Measurements from ENCODE around the gene MAML3. TPM values are rescaled to one million over a fixed set of nuclear protein-coding genes. Genes with fewer than 3 reads are reported as not detected.

MAML3 gene
- total RNA-seq, 1 experiment from 2014 or later, result not detected

GRCh38 chr4:140089216-140089615, 64.8 kb downstream of the MAML3 start:
- in situ Hi-C loops (cut with HindIII; ENCODE audit: low sequenced_read_pairs), result no loop called here
- DNase-seq (ENCODE audit: low spot score), result no peak

- no peak for DNase-seq (ENCODE audit: low spot score)
- in situ Hi-C loops (cut with HindIII; ENCODE audit: low sequenced_read_pairs), result no loop called here
Observed at GRCh38 chr4:140088323-140088967, 65.5 kb downstream of the MAML3 start.

GRCh38 chr4:140085881-140086280, 68.1 kb downstream of the MAML3 start:
- in situ Hi-C loops (cut with HindIII; ENCODE audit: low sequenced_read_pairs), result no loop called here
- DNase-seq (ENCODE audit: low spot score), result no peak

DNA sequence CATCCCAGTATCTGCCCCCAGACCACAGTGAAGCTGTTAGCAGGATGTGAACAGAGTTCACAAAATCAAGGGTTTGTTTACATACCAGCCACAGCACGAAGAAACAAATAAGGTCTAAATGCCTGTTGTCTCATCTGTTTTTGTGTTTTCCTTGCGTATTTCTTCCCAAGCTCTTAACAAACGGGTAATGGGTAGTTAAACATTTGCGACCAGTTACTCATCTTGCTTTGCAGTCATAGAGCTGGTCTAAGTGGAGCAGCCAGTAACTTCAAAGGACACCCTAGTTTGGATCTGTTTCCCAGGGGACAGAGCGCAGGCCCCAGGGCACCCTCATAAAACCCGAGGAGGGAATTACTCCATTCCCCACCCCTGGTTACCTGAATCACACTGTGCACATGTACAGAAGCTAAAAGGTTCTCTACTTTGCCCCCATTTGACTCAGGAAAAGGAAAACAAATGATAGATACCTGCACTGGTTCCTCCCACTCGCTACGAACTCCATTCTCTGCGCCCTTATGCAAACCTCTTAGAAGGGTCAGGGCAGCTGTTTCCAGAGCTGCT, 68.8 kb downstream of the MAML3 start:
- DNase-seq (ENCODE audit: low spot score), result no peak

DNA sequence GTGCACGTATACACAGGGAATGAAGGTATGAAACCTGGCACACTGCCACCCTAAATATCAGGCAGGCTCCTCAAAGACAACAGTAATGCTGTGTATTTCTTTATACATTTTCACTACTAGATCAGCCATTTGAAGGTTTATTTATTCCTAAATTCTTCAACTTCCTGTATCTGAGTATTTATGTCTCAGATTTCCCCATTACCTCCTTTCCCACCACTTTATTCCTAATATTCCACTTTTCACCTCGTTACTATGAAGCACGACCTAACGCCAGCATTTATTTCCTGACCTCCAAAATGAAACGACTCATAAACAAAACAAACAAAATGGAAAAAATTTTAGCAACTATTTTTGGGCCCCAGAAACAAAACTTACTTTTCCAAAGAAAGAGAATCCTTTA, 69.6 kb downstream of the MAML3 start:
- no peak for DNase-seq (ENCODE audit: low spot score)
- in situ Hi-C loops (cut with HindIII; ENCODE audit: low sequenced_read_pairs), result no loop called here

More for the DNA sequence above, 68.8 kb downstream of the MAML3 start:
- in situ Hi-C loops (cut with HindIII; ENCODE audit: low sequenced_read_pairs), result no loop called here

DNA sequence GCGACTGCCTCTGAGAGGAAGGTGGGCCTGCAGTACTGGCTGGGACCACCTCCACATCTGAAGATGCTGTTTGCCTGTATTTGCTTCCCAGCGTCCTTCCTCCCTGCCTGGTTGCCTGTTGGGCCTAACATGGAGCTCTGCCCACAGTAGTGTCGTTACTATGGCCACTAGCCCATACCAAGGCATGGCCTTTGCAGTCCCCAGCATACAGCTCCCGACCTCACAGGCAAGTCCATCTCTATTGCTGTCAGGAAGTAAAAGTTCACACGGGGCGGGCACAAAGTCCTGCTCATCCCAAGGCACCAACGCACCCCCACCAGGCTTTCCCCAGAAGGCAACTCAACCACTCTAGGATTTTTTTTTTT, 71.6 kb downstream of the MAML3 start:
- no peak for DNase-seq (ENCODE audit: low spot score)
- in situ Hi-C loops (cut with HindIII; ENCODE audit: low sequenced_read_pairs), result no loop called here

DNA sequence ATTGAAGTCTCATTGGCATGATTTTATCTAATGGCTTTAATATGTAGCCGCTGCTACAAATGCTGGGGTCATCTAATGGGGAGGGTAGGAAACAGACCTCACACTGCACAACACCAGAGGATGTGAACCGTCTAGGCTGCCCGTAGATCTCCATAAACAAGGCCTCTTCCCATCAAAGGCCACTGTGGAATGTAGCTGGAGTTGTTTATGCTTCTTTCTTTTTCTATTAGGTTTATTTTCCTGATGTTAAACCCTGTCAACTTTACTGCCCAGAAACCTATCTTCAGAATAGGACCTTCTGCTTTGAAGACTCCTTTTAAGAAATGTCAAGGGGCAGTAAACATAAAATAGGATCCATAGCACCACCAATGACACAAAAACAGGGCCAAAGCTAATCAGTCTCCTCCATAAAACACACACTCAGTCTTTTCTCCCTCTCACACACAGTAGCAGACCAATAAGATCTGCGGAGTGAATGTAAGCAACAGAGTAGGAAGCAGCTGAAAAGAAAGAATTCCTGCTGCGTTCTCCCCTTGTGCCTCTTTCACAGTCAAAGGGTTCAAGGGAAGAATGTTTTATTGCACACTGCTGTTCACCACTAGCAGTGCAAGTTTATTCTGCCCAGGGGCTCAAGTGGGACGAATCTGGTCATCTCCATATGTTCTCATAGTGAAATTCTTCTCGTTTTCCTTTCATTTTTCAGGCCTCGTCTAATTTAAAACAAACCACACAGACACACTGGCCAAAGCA, 72.2 kb downstream of the MAML3 start:
- in situ Hi-C loops (cut with HindIII; ENCODE audit: low sequenced_read_pairs), result no loop called here
- no peak for DNase-seq (ENCODE audit: low spot score)

GRCh38 chr4:140080883-140081282, 73.1 kb downstream of the MAML3 start:
- DNase-seq (ENCODE audit: low spot score), result no peak
- in situ Hi-C loops (cut with HindIII; ENCODE audit: low sequenced_read_pairs), result no loop called here

DNA sequence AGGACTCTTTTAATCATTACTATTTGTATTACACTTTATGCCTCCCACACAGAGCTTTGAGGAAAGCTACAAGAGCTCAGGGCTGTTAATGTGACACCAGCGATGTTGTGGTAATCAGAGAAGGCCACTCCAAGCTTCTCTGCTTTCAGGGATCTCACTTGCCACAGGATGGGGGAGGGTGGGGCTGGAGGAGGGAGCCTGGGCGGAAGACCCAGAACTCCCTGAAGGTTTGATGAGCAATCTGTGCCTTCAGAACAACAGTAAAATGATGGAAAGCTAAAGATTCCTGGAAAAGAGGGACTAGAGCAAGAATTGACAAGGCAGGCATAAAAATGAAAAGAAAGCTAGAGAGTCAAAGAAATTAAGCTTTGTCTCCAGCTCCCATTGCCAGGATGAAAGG, 75.6 kb downstream of the MAML3 start:
- in situ Hi-C loops (cut with HindIII; ENCODE audit: low sequenced_read_pairs), result no loop called here
- DNase-seq (ENCODE audit: low spot score), result no peak

DNA sequence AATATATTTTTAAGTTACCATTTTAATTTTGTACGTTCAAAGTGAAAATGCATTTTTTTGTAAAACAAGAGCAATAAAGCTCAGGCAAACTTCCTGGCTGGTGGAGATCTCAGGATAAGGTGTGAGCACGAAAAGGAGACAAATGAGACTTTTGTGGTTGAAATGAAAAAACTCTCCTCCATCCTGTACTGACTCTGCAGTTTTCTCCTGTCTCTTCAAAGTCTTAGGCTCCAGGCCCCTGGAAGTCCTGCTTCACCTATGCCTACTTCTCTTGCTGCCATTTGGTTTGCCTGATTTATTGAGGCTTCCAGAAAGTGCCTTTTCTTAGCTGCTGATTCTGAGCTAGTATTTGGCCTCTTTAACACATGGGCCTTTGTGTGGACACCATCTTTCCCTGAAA, 77.7 kb downstream of the MAML3 start:
- in situ Hi-C loops (cut with HindIII; ENCODE audit: low sequenced_read_pairs), result no loop called here
- DNase-seq (ENCODE audit: low spot score), result no peak

DNA sequence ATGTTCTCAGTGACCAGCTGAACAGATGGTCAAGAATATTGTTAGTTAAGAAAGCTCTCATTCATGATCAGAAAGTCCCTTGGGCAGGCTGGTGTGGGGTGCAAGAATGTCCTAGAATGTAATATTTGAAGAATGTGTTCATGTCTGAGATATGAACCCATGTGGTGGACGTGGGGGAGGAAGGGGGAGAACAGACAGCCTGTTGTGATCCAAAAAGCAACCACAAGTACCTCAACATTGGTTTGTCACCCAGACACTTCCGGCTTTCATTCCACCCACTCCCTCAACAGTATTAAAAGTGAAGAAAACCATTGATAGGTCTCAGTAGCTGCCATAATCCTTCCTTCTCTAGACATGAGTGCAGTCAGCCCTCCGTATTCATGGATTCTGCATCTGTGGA, 82.2 kb downstream of the MAML3 start:
- in situ Hi-C loops (cut with HindIII; ENCODE audit: low sequenced_read_pairs), result no loop called here
- no peak for DNase-seq (ENCODE audit: low spot score)

DNA sequence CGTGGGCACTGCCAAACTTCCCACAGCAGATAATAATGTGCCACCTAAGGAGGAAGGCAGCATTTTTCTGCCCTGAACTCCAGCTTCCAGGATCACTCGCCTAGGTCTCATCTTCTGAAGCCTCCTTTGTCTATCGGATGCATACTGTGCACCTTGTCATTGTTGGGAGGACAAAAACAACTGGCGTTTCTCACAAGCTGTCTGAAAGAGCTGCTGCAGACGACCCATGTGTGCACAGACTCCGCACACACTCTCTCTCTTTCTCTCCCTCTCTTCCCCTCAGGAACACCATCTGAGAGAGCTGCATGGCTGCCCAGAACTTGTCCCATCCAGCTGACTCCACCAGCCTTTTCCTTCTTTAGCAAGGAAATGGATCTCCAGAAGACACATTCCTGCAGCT, 83.0 kb downstream of the MAML3 start:
- DNase-seq (ENCODE audit: low spot score), result no peak
- in situ Hi-C loops (cut with HindIII; ENCODE audit: low sequenced_read_pairs), result no loop called here

- in situ Hi-C loops (cut with HindIII; ENCODE audit: low sequenced_read_pairs), result no loop called here
- DNase-seq (ENCODE audit: low spot score), result no peak
Observed at GRCh38 chr4:140070366-140070765, 83.6 kb downstream of the MAML3 start.

- DNase-seq (ENCODE audit: low spot score), result no peak
- in situ Hi-C loops (cut with HindIII; ENCODE audit: low sequenced_read_pairs), result no loop called here
Observed at GRCh38 chr4:140069066-140069465, 84.9 kb downstream of the MAML3 start.

DNA sequence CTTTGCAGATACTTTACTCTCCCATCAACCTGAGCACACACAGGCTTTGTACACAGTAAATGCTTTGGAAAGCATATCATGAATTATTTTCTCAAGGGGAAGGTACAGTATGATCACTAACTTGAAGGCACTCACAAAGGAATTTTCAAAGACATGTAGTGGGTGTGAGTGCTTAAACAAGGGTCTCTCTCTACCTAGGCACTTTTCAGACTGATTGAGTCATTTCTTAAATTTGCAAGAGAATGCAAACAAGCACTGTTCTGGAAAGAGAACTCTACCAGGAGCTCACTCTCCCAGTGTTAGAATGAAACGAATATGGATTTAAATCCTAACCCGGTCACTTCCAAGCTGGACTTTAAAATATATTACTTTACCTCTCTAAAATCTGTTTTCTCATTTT, 85.7 kb downstream of the MAML3 start:
- DNase-seq (ENCODE audit: low spot score), result no peak
- in situ Hi-C loops (cut with HindIII; ENCODE audit: low sequenced_read_pairs), result no loop called here

DNA sequence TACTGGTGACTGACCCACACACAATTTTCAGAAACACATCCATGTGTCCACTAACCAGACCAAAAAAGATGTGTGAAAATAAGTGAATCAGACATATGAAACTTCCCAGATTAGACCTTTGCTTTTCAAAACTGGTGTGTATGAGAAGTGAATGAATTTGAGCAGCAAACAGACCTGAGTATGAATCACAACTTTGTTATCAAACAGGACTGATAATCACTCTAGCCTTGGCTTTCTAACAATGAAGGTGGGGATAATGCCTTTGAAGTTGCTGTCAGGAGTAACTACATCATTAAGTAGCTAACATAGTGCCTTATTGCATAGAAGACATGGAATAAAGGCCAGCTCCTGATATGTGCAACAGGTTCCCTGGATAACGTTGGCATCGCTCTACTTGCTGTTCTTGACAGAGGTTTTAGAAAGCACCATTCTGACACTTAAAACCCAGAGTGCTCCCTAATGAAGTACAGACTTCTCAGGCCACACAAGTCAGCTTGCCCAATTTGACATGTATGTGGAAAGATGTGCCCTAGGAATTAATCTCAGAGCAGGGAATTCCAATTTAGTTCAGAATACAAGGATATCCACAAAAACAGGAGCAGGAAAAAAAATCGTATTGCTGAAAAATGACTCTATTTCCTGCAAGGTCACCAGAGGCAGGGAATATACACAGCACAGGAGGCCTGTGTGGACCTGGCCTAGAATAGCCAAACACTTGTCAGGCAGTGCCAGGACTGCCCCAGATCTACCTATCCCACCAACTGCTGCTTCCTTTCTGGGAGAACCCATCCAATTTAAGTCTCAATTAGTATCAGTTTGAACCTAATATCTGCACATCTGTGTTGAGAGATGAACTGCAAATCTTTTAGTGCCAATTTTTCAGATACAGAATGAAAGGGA, 87.7 kb downstream of the MAML3 start:
- in situ Hi-C loops (cut with HindIII; ENCODE audit: low sequenced_read_pairs), result no loop called here
- peak; percentile 55 for DNase-seq (ENCODE audit: low spot score)

DNA sequence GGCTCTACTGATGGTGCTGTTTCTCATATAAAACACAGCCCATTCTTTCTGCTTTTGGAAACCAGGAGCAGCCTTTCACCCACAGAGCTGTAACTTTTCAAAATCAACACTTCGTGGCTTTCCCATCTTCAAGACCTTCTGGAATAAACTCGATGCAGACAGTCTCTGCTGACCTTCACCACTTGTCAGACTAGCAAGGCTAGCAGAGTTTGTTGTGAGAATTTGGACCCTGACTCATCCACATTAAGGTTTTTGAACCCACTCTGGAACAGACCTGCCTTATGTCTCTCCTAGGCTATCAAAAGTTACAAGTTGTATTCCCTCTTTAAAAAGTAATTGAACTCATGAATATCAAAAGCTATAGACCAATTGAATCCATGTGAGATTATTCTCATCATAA, 88.6 kb downstream of the MAML3 start:
- in situ Hi-C loops (cut with HindIII; ENCODE audit: low sequenced_read_pairs), result no loop called here

GRCh38 chr4:140061659-140062289, 92.2 kb downstream of the MAML3 start:
- in situ Hi-C loops (cut with HindIII; ENCODE audit: low sequenced_read_pairs), result no loop called here

More for the DNA sequence above, 88.6 kb downstream of the MAML3 start:
- DNase-seq (ENCODE audit: low spot score), result no peak

GRCh38 chr4:140061194-140061593, 92.8 kb downstream of the MAML3 start:
- no peak for DNase-seq (ENCODE audit: low spot score)
- in situ Hi-C loops (cut with HindIII; ENCODE audit: low sequenced_read_pairs), result no loop called here

More at GRCh38 chr4:140061659-140062289, 92.2 kb downstream of the MAML3 start:
- no peak for DNase-seq (ENCODE audit: low spot score)

Measured in G401 (cell line).